AG09309 (cell line): ENCODE results near the gene GNRH2.
A peak's percentile ranks its signal among the peaks of the same experiment; 100 is the strongest.

Source experiments
- DNase-seq: peaks from one replicate; pipeline ENCODE4 v3.0.0-alpha.2; 2010; ENCODE audit warnings: low read depth
- H3K4me3 ChIP-seq: 2 replicates; pipeline ENCODE4 v1.5.1; 2011; ENCODE audit warnings: mild to moderate bottlenecking, low read depth, low read length, moderate library complexity; ENCODE audit not compliant: control insufficient read depth
- TF ChIP-seq, protein P1 (sequence below): IDR thresholded peaks from 2 replicates; pipeline ENCODE4 v1.5.1; 2011; ENCODE audit warnings: mild to moderate bottlenecking, low read depth, low read length, inconsistent platforms; ENCODE audit not compliant: insufficient read depth, control insufficient read depth; ENCODE audit errors: missing control alignments

GNRH2 gene, protein sequence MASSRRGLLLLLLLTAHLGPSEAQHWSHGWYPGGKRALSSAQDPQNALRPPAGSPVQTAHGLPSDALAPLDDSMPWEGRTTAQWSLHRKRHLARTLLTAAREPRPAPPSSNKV

DNA sequence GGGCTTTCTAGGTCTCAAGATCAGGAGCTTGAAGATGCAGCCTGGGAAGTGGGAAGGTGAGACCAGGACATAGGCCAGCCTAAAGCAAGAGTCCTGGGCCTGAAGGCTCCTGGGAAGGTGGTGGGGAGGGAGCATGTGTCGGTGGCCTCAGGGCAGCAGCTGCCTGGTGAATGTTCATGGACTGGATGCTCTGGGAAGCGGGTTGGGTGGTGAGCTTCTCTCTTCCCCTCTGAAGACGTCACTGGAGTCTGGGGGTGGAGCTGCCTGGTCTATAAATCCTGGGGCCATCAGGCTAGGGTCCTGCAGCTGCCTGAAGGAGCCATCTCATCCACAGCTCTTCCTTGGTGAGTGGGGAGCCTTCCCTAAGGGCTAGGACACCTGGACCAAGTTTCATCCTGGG, at the start of gene GNRH2:
TSS of gene GNRH2 (plus strand) at position 301 of the 400 bp plus-strand sequence. CDS start 793 bp downstream, outside the sequence.
- no peak within 1 kb of the TSS for H3K4me3 ChIP-seq
- no peak for DNase-seq
- TF ChIP-seq, protein P1, sequence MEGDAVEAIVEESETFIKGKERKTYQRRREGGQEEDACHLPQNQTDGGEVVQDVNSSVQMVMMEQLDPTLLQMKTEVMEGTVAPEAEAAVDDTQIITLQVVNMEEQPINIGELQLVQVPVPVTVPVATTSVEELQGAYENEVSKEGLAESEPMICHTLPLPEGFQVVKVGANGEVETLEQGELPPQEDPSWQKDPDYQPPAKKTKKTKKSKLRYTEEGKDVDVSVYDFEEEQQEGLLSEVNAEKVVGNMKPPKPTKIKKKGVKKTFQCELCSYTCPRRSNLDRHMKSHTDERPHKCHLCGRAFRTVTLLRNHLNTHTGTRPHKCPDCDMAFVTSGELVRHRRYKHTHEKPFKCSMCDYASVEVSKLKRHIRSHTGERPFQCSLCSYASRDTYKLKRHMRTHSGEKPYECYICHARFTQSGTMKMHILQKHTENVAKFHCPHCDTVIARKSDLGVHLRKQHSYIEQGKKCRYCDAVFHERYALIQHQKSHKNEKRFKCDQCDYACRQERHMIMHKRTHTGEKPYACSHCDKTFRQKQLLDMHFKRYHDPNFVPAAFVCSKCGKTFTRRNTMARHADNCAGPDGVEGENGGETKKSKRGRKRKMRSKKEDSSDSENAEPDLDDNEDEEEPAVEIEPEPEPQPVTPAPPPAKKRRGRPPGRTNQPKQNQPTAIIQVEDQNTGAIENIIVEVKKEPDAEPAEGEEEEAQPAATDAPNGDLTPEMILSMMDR, result no peak

DNA sequence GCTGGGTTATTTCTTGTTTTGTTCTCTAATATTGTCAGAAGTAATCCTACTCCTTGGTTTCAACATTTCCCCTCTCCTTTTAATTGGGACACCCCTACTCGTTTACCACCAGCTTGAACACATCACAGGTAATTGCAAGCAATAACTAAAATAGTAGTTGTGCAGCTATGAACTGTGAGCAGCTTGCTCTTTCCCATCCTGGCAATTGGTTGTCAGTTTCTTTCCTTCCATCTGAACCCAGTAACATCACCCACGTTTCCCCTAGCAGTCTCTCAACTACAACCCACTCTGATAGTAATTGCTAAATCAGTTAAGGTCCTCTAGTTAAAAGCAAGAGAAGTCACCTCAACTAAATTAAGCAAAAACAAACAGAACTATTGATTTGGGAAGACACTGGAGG, 47.6 kb upstream of the GNRH2 start:
- H3K4me3 ChIP-seq, result no peak overlapping the region

DNA sequence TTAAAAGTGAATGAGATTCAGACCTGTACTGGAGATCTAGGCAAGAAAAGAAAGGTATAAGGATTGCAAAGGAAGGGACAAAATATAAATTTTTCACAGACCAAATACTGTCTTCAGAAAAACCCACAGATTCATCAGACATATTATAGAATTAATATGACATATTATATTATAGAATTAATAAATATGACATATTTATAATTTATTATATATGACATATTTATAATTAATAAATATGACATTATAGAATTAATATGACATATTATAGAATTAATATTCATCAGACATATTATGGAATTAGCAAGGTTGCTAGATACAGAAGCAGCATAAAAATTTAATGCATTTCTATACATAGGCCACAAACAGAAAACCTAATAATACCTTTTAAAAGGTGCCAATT, 44.7 kb upstream of the GNRH2 start:
- TF ChIP-seq, protein P1, result no peak
- no peak for DNase-seq

More for the DNA sequence above, 47.6 kb upstream of the GNRH2 start:
- DNase-seq, result no peak
- TF ChIP-seq, protein P1, result no peak

DNA sequence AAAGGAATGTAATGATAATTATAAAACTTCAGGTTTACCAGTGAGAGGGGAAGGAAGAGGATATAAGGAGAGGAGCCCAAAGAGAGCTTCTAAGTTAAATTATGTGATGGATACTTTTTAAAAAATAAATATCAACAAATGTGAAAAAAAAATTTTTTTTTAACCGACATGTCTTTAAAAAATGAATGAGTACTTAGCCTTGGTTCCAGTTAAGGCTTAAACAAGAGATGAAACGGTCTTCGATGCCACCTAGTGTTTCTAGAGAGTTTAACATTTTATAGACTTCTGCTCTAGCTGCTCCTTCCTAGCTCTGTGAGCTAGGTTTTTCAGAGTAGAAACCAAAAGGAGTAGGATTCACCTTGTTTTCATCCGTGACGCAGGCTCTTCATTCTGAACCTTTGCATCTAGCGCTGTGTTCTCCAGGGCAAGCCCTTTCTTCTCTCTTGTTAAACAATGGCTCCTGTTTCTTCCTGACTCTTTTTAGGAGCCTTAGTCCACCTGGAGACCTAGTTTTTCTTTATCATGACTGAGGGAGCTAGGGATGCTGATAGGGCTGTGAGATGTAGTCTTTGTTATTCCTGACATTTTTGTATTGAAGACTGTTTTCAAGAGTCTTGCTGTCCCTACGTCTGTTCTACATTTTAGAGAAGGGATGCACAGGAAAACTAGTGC, 42.4 kb upstream of the GNRH2 start:
- H3K4me3 ChIP-seq, result no peak overlapping the region
- TF ChIP-seq, protein P1, result peak; percentile 59
- peak; percentile 35 for DNase-seq

More for the DNA sequence above, 44.7 kb upstream of the GNRH2 start:
- H3K4me3 ChIP-seq, result no peak overlapping the region

DNA sequence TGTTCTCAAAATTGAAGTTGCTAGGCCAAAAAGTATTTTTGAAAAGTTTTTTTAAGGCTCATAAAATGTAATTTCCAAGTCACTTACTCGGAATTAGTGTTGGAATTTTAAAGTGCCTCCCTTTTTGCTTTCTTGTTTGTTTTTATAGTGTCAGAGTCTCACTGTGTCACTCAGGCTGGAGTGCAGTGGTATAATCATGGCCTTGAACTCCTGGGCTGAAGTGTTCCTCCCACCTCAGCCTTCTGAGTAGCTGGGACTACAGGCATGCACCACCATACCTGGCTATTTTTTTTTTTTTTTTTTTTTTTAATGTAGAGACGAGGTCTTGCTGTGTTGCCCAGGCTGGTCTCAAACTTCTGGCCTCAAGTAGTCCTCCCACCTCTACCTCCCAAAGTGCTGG, 40.0 kb upstream of the GNRH2 start:
- no peak overlapping the region for H3K4me3 ChIP-seq
- DNase-seq, result no peak
- TF ChIP-seq, protein P1, result no peak

DNA sequence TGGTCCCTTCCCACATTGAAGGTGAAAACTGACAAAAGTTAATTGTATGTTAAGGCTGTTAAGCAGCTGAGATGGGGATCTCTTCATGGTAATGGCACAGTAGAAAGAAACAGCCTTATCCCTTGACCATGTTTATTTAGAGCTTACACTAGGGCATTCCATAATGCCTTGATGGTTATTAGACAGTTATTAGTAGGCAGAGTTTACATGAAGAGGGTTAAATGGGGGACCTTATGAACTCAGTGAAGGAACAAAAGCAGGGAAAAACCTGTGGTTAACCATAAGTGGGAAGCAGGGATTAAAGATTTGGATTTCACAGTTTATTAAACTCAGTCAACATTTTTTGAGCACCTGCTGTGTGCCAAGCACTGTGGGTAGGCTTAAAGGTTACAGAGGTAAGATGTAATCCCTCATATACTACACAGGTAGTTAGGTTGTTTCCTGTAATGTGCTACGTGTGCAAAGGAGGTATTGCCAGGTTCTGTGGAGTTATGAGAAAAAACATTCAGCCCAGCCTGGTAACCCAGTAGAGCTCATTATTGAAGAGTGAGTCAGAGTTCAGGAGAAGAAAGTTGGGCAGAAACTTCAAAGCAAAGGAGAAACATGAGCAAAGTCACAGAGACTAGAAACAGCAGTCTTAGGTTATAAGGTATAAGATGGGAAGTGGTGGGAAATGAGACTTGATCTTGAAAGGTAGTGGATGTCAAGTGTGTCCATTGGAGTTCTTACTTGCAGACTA, 32.3 kb upstream of the GNRH2 start:
- H3K4me3 ChIP-seq, result no peak overlapping the region
- TF ChIP-seq, protein P1, result no peak
- DNase-seq, result no peak
